ENCODE data around the gene CSRP3.

GRCh38 chr11:19181531-19182261 lies 20.1 kb downstream of the CSRP3 start:
- TF ChIP-seq, protein P1, sequence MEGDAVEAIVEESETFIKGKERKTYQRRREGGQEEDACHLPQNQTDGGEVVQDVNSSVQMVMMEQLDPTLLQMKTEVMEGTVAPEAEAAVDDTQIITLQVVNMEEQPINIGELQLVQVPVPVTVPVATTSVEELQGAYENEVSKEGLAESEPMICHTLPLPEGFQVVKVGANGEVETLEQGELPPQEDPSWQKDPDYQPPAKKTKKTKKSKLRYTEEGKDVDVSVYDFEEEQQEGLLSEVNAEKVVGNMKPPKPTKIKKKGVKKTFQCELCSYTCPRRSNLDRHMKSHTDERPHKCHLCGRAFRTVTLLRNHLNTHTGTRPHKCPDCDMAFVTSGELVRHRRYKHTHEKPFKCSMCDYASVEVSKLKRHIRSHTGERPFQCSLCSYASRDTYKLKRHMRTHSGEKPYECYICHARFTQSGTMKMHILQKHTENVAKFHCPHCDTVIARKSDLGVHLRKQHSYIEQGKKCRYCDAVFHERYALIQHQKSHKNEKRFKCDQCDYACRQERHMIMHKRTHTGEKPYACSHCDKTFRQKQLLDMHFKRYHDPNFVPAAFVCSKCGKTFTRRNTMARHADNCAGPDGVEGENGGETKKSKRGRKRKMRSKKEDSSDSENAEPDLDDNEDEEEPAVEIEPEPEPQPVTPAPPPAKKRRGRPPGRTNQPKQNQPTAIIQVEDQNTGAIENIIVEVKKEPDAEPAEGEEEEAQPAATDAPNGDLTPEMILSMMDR (IDR thresholded peaks at IDR 0.05): no peak
- TF ChIP-seq HDAC2 (IDR thresholded peaks at IDR 0.05): no peak
- TF ChIP-seq PBX3 (IDR thresholded peaks at IDR 0.05): no peak
